ENCODE data around the gene PAPLN. TPM values are rescaled to one million over a fixed set of nuclear protein-coding genes. Genes with fewer than 3 reads are reported as not detected.
A peak's percentile ranks its signal among the peaks of the same experiment; 100 is the strongest.
"Not testable (repeated sequence)": the region's sequence is repeated elsewhere in the genome, so short reads cannot be mapped to it uniquely, and the experiment has no call there.

The PAPLN gene
- polyA plus RNA-seq, 3 donors, result 0.58 to 2.8 (median 0.73) TPM

DNA sequence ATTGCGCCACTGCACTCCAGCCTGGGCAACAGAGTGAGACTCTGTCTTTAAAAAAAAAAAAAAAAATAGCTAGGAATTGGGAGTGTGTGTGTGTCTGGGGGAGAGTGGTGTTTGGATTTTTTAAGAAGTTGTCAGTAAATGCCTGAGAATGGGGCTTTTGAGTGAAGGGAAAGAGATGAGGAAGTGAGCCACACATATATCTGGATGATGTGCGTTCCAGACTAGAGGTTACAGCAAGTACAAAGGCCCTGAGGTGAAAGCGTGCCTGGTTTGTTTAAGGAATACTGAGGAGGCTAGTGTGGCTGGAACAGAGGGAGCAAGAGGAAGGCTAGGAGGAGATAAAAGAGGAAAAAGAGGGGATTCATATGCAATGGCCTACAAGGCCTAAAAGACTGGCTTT is 70.0 kb downstream of the PAPLN start:
- H3K27ac Mint-ChIP-seq, result peak overlapping the region in 2 of 7 donors; percentile 47 to 67
- 100% methylated on average over 2 of the region's 3 CpGs for WGBS (ENCODE audit: insufficient coverage)

DNA sequence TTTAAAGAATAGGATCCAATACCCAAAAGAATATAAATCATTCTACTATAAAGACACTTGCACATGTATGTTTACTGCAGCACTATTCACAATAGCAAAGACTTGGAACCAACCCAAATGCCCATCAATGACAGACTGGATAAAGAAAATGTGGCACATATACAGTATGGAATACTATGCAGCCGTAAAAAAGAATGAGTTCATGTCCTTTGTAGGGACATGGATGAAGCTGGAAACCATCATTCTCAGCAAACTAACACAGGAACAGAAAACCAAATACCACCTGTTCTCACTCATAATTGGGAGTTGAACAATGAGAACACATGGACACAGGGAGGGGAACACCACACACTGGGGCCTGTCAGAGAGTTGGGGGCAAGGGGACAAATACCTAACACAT is 71.9 kb downstream of the PAPLN start:
- Histone ChIP-seq H4K20me1 (ENCODE audit: insufficient read depth, low read length) (peaks cover 98% of the 10 kb centered on the region), H3K36me3 (replicated peaks in 1 of 2; ENCODE audit: control insufficient read depth in 1 of 2, insufficient read depth in 2 of 2, low read length in 2 of 2) (peaks cover 2 to 35% of the 10 kb centered on the region in 2 donors), H3K4me1 (ENCODE audit: control insufficient read depth in 1 of 2, insufficient read depth in 2 of 2, low read length in 2 of 2) (peaks cover 17 to 26% of the 10 kb centered on the region in 2 donors), H3K79me2 (ENCODE audit: insufficient read depth, low read length) (peaks cover 20% of the 10 kb centered on the region)
- H3K4me3 Mint-ChIP-seq; DNase-seq; H3K9me3 Mint-ChIP-seq; H3K4me3 ChIP-seq (replicated peaks in 1 of 3; ENCODE audit: low read depth in 2 of 3, low read length in 3 of 3); H3K27me3 ChIP-seq (ENCODE audit: control insufficient read depth in 2 of 2, insufficient read depth in 2 of 2, low read length in 2 of 2); H3K27me3 Mint-ChIP-seq (ENCODE audit: low read depth in 3 of 3); H3K27ac Mint-ChIP-seq; H3K27ac ChIP-seq (ENCODE audit: low read depth in 1 of 2, low read length in 2 of 2); H3K4me2 ChIP-seq (replicated peaks; ENCODE audit: extremely low read depth, low read length, poor library complexity, severe bottlenecking); intact Hi-C loops (cut with micrococcal nuclease); H2AFZ ChIP-seq (ENCODE audit: insufficient read depth, low read depth, low read length, poor library complexity, severe bottlenecking); H3K9me3 ChIP-seq (replicated peaks in 1 of 2; ENCODE audit: control insufficient read depth in 1 of 2, insufficient read depth in 1 of 2, low read length in 2 of 2); H3K9ac ChIP-seq (ENCODE audit: insufficient read depth, low read length, poor library complexity, severe bottlenecking): not testable (repeated sequence)
- peaks cover 30 to 43% of the 10 kb centered on the region in 2 donors for H3K36me3 Mint-ChIP-seq
- no CpG with 5 or more reads among the region's 1 CpG for WGBS (ENCODE audit: insufficient coverage)
- peaks cover 27% of the 10 kb centered on the region for H3K4me1 Mint-ChIP-seq

More for the DNA sequence above, 70.0 kb downstream of the PAPLN start:
- H3K36me3 Mint-ChIP-seq, result peaks cover 27 to 42% of the 10 kb centered on the region in 2 donors
- Histone ChIP-seq H4K20me1 (ENCODE audit: insufficient read depth, low read length) (peaks cover 98% of the 10 kb centered on the region), H3K27me3 (ENCODE audit: control insufficient read depth in 2 of 2, insufficient read depth in 2 of 2, low read length in 2 of 2) (no peaks in the 10 kb centered on the region), H3K9ac (ENCODE audit: insufficient read depth, low read length, poor library complexity, severe bottlenecking) (no peak overlapping the region), H3K4me2 (replicated peaks; ENCODE audit: extremely low read depth, low read length, poor library complexity, severe bottlenecking) (no peak overlapping the region), H3K9me3 (replicated peaks in 1 of 2; ENCODE audit: control insufficient read depth in 1 of 2, insufficient read depth in 1 of 2, low read length in 2 of 2) (no peaks in the 10 kb centered on the region), H3K27ac (ENCODE audit: low read depth in 1 of 2, low read length in 2 of 2) (no peak overlapping the region), H2AFZ (ENCODE audit: insufficient read depth, low read depth, low read length, poor library complexity, severe bottlenecking) (no peak overlapping the region), H3K79me2 (ENCODE audit: insufficient read depth, low read length) (peaks cover 12% of the 10 kb centered on the region), H3K4me3 (replicated peaks in 1 of 3; ENCODE audit: low read depth in 2 of 3, low read length in 3 of 3) (no peak overlapping the region), H3K4me1 (ENCODE audit: control insufficient read depth in 1 of 2, insufficient read depth in 2 of 2, low read length in 2 of 2) (peaks cover 14 to 20% of the 10 kb centered on the region in 2 donors), H3K36me3 (replicated peaks in 1 of 2; ENCODE audit: control insufficient read depth in 1 of 2, insufficient read depth in 2 of 2, low read length in 2 of 2) (peaks cover 2 to 30% of the 10 kb centered on the region in 2 donors)
- peaks cover 0 to 3% (median 0%) of the 10 kb centered on the region in 7 donors for H3K9me3 Mint-ChIP-seq
- TF ChIP-seq, protein P1, sequence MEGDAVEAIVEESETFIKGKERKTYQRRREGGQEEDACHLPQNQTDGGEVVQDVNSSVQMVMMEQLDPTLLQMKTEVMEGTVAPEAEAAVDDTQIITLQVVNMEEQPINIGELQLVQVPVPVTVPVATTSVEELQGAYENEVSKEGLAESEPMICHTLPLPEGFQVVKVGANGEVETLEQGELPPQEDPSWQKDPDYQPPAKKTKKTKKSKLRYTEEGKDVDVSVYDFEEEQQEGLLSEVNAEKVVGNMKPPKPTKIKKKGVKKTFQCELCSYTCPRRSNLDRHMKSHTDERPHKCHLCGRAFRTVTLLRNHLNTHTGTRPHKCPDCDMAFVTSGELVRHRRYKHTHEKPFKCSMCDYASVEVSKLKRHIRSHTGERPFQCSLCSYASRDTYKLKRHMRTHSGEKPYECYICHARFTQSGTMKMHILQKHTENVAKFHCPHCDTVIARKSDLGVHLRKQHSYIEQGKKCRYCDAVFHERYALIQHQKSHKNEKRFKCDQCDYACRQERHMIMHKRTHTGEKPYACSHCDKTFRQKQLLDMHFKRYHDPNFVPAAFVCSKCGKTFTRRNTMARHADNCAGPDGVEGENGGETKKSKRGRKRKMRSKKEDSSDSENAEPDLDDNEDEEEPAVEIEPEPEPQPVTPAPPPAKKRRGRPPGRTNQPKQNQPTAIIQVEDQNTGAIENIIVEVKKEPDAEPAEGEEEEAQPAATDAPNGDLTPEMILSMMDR (IDR thresholded peaks at IDR 0.05), result no peak
- DNase-seq, result no peak
- intact Hi-C loops (cut with micrococcal nuclease), result no loop called here
- peaks cover 0 to 2% (median 0%) of the 10 kb centered on the region in 3 donors for H3K27me3 Mint-ChIP-seq (ENCODE audit: low read depth in 3 of 3)
- no peak overlapping the region for H3K4me3 Mint-ChIP-seq
- H3K4me1 Mint-ChIP-seq, result peaks cover 28% of the 10 kb centered on the region
